Smooth muscle cell (in vitro differentiated cells): ENCODE data around the gene INPP5A. TPM values are rescaled to one million over a fixed set of nuclear protein-coding genes. Genes with fewer than 3 reads are reported as not detected.

Experiments
- DNase-seq: peaks from one replicate; lab custom pipeline; 2025; ENCODE audit not compliant: unreplicated experiment; lab: John Stamatoyannopoulos, UW
- H2AFZ ChIP-seq: fragments of 200-600 bp; sonication (generic); 2 replicates; pipeline ENCODE4 v1.6.0; 2016; ENCODE audit warnings: antibody characterized with exemption, low read depth, mild to moderate bottlenecking
- H3F3A ChIP-seq: fragments of 200-600 bp; sonication (generic); 2 replicates; pipeline ENCODE4 v1.6.0; 2017; ENCODE audit warnings: antibody characterized with exemption, low read depth
- H3K27ac ChIP-seq: fragments of 200-600 bp; sonication (generic); 2 replicates; pipeline ENCODE4 v1.5.1; 2016; ENCODE audit warnings: low read depth, mild to moderate bottlenecking
- H3K27me3 ChIP-seq: fragments of 200-600 bp; sonication (generic); 2 replicates; pipeline ENCODE4 v1.6.1; 2016; ENCODE audit warnings: low read depth, mild to moderate bottlenecking
- H3K36me3 ChIP-seq: fragments of 200-600 bp; sonication (generic); 2 replicates; pipeline ENCODE4 v1.5.1; 2016; ENCODE audit warnings: low read depth
- H3K4me1 ChIP-seq: fragments of 200-600 bp; sonication (generic); 2 replicates; pipeline ENCODE4 v1.5.1; 2016; ENCODE audit warnings: low read depth
- H3K4me2 ChIP-seq: fragments of 200-600 bp; sonication (generic); 2 replicates; pipeline ENCODE4 v1.6.0; 2016; ENCODE audit warnings: mild to moderate bottlenecking
- H3K4me3 ChIP-seq: fragments of 200-600 bp; sonication (generic); 2 replicates; pipeline ENCODE4 v1.5.1; 2016; ENCODE audit warnings: mild to moderate bottlenecking
- H3K79me2 ChIP-seq: fragments of 200-600 bp; sonication (generic); 2 replicates; pipeline ENCODE4 v1.6.0; 2016; ENCODE audit warnings: low read depth, mild to moderate bottlenecking
- H3K9ac ChIP-seq: fragments of 200-600 bp; sonication (generic); 2 replicates; pipeline ENCODE4 v1.6.0; 2016; ENCODE audit warnings: low read depth
- H3K9me3 ChIP-seq: fragments of 200-600 bp; sonication (generic); replicated peaks from 2 replicates; pipeline ENCODE4 v1.5.1; 2016; ENCODE audit warnings: low read depth
- H4K20me1 ChIP-seq: fragments of 200-600 bp; sonication (generic); 2 replicates; pipeline ENCODE4 v1.6.0; 2016; ENCODE audit warnings: low read depth
- CTCF ChIP-seq: fragments of 200-600 bp; sonication (generic); IDR thresholded peaks from 2 replicates; pipeline ENCODE4 v1.5.1; 2017; ENCODE audit warnings: borderline replicate concordance, mild to moderate bottlenecking, antibody characterized with exemption; ENCODE audit not compliant: insufficient read depth, poor library complexity, severe bottlenecking
- WGBS: methylation state at CpG from one replicate; pipeline ENCODE4 v1.1.7; 2016; ENCODE audit warnings: low lambda C conversion rate; 5-methylcytosine and 5-hydroxymethylcytosine counted together
- polyA plus RNA-seq: library from polyadenylated mRNA; unstranded; fragments of >200 nt; fragmentation: Nextera tagmentation; extraction: Ambion mirVana; gene quantifications from 2 replicates; pipeline ENCODE4 v1.2.1, GENCODE V29; 2016
- total RNA-seq: library from RNA; depleted of rRNA; stranded (reverse); fragments of >200 nt; gene quantifications from 2 replicates; pipeline ENCODE4 v1.2.3, GENCODE V29; 2014

The INPP5A gene
- total and polyA plus RNA-seq, 2 experiments from 2014 or later: 48.0 to 55.9 TPM

- Histone ChIP-seq H3F3A (no peaks in the 10 kb centered on the region), H2AFZ (no peak overlapping the region), H3K9me3 (no peaks in the 10 kb centered on the region), H3K4me3 (no peak overlapping the region), H3K9ac (no peak overlapping the region), H3K36me3 (peaks cover 6% of the 10 kb centered on the region), H3K27ac (no peak overlapping the region), H3K4me1 (no peaks in the 10 kb centered on the region), H3K4me2 (no peak overlapping the region), H3K79me2 (peaks cover 4% of the 10 kb centered on the region), H3K27me3 (no peaks in the 10 kb centered on the region), H4K20me1 (peaks cover 93% of the 10 kb centered on the region)
- no peak for DNase-seq
- 94% methylated on average over 28 of the region's 30 CpGs for WGBS
- TF ChIP-seq CTCF: no peak
Observed at GRCh38 chr10:132616170-132616995, 78.8 kb downstream of the INPP5A start.

GRCh38 chr10:132616996-132617736 is 79.6 kb downstream of the INPP5A start:
- no peaks in the 10 kb centered on the region for H3K27me3 ChIP-seq
- DNase-seq: no peak
- H3K9me3 ChIP-seq: no peaks in the 10 kb centered on the region
- no peak overlapping the region for H3K4me3 ChIP-seq
- WGBS: 95% methylated on average over 20 of the region's 20 CpGs
- H3F3A ChIP-seq: no peaks in the 10 kb centered on the region
- no peak for TF ChIP-seq CTCF
- H4K20me1 ChIP-seq: peaks cover 85% of the 10 kb centered on the region
- H3K4me1 ChIP-seq: no peaks in the 10 kb centered on the region
- no peak overlapping the region for H2AFZ ChIP-seq
- no peak overlapping the region for H3K4me2 ChIP-seq
- H3K36me3 ChIP-seq: peaks cover 6% of the 10 kb centered on the region
- H3K9ac ChIP-seq: no peak overlapping the region
- no peak overlapping the region for H3K27ac ChIP-seq
- H3K79me2 ChIP-seq: peaks cover 7% of the 10 kb centered on the region

- 100% methylated on average over 2 of the region's 2 CpGs for WGBS
- peaks cover 6% of the 10 kb centered on the region for H3K36me3 ChIP-seq
- peaks cover 80% of the 10 kb centered on the region for H4K20me1 ChIP-seq
- no peak overlapping the region for H3K9ac ChIP-seq
- no peaks in the 10 kb centered on the region for H3K27me3 ChIP-seq
- H3K79me2 ChIP-seq: peaks cover 7% of the 10 kb centered on the region
- DNase-seq: no peak
- H3K27ac ChIP-seq: no peak overlapping the region
- no peak overlapping the region for H2AFZ ChIP-seq
- no peaks in the 10 kb centered on the region for H3K4me1 ChIP-seq
- H3K4me2 ChIP-seq: no peak overlapping the region
- no peaks in the 10 kb centered on the region for H3K9me3 ChIP-seq
- TF ChIP-seq CTCF: no peak
- H3K4me3 ChIP-seq: no peak overlapping the region
- no peaks in the 10 kb centered on the region for H3F3A ChIP-seq
Observed at GRCh38 chr10:132617737-132618052, 80.1 kb downstream of the INPP5A start.
